Medulla oblongata (tissue), 1 donor: ENCODE results near the gene GLIS2.

Experiments
- DNase-seq: peaks from one replicate; pipeline ENCODE4 v3.0.0-alpha.2; 2015; ENCODE audit errors: extremely low spot score

The GLIS2 gene

DNA sequence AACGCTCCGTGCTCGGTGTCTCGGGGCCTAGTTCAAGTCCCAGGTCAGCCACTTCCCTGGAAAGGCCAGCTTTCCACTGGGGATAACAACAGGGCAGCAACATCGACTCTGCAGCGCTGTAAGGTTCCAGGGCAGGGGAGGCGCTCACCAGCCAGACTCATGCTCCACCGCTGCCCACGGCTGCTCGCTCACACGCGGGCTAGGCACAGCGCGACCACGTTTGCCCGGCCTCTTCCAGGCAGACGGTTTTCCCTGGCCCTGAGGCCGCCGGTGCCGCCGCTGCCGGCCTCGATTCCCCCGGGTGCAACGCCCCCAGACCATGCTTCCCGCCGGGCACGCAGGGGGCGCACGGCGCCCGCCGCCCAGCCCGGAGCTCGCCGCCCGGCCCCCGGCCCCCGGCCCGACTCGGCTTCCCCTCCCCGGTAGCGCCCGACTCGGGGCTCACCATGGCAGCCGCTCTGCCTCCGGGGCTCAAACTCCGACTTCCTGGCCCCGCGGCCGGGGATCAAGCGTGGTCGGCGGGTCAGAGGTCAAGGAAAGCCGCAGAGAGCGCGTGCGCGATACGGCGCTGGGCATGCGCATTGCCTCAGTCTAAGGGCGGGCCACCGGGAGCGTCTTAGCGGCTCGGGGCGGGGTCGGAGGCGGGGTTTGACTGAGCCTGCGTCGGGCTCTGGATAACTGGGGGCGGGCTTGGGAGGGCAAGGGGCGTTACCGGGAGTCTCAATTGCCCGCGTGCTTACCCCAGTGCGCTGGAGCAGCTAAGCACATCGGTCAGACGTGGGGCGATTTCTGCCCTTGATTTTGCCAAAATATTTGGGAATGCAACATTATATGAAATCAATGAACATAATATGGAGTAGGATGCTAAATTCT lies 35.2 kb downstream of the GLIS2 start, which contains the start of gene PAM16:
Gene PAM16, minus strand, starts transcription at position 535 of the 873 bp plus-strand sequence. Its CDS starts 87 bp downstream, at position 448.
- peak; percentile 94 for DNase-seq

DNA sequence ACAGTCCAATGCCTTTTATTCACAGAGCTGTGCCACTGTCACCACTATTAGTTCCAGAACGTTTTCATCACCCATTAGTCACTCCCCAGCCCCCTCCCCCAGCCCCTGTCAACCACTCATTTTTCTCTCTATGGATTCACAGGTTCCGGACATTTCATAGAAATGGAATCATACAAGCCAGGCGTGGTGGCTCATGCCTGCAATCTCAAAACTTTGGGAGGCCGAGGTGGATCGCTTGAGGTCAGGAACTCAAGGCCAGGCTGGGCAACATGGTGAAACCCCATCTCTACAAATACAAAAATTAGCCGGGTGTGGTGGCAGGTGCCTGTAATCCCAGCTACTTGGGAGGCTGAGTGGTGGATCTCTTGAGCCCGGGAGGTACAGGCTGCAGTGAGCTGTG lies 36.0 kb downstream of the GLIS2 start:
- no peak for DNase-seq

DNA sequence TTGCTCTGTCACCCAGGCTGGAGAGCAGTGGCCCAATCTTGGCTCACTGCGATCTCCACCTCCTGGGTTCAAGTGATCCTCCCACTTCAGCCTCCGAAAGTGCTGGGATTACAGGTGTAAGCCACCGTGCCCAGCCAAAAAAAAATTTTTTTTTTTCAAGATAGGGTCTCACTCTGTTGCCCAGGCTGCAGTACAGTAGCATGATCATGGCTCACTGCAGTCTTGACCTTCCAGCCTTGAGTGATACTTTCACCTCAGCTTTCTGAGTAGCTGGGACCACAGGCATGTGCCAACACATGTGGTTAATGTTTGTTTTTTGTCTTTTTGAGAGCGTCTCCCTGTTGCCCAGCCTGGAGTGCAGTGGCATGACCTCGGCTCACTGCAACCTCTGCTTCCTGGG lies 37.0 kb downstream of the GLIS2 start:
- no peak for DNase-seq

DNA sequence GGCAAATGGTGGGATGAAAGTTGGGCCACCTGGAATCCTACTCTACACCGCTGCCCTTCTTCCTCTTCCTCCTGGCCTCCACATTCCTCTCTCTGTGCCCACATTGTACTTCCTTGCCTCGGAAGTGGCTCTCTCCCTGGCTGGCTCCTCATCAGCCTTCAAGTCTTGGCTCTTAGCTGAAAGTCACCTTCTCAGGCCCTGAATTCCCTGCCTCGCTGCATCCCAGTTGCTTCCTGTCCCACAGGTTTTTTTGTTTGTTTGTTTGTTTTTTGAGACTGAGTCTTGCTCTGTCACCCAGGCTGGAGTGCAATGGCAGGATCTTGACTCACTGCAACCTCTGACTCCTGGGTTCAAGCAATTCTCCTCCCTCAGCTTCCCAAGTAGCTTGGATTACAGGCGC lies 37.8 kb downstream of the GLIS2 start:
- no peak for DNase-seq

GRCh38 chr16:4354512-4355409 lies 38.9 kb downstream of the GLIS2 start:
- DNase-seq: no peak

- DNase-seq: no peak
Measured at GRCh38 chr16:4356820-4357219, 41.0 kb downstream of the GLIS2 start.

GRCh38 chr16:4358236-4358635 lies 42.4 kb downstream of the GLIS2 start:
- DNase-seq: no peak

DNA sequence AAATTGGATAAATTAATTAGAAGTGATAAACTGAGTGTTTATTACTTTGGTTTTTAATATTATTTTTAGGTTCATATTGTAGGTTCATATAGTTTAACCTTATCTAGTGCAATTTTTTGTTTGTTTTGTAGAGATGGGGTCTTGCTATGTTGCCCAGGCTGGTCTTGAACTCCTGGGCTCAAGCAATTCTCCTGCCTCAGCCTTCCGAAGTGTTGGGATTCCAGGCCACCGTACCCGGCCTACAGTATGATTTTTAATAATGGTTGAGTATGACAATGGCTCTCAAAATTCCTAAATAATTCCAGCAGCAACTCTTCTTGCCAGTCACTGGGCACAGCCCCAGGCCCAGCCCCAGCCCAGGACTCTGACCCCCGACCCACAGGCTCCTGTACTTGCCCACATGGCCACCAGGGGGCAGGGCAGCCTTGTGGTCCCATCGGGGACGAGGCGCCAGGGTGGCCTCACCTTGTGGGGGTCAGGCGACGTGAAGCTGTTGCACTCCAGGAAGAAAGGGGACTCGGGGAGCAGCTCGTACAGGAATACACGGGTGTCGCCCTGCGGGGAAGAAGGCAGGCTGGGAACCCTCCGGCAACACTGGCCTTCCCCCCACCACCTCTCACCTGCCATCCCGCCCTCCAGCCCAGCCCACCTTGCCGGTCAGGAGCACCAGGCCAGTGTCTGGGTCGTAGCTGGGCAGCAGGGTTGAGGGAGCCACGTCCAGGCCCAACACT lies 43.1 kb downstream of the GLIS2 start:
- peak; percentile 54 for DNase-seq

- no peak for DNase-seq
Measured at GRCh38 chr16:4359914-4360313, 44.0 kb downstream of the GLIS2 start.

DNA sequence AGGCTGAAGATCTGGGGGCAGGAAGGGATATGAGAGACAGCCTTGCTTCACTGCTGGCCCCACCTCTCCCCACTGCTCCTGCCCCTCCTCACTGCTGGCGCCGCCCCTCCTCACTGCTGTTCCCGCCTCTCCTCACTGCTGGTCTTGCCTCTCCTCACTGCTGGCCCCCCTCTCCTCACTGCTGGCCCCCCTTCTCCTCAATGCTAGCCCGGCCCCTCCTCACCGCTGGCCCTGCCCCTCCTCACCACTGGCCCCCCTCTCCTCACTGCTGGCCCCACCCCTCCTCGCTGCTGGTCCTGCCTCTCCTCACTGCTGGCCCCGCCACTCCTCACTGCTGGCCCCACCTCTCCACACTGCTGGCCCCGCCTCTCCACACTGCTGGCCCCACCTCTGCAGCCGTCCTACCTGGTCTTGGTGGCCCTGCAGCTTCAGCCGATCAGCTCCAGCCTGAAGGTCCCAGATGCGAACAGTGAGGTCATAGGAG lies 44.7 kb downstream of the GLIS2 start:
- DNase-seq: no peak

DNA sequence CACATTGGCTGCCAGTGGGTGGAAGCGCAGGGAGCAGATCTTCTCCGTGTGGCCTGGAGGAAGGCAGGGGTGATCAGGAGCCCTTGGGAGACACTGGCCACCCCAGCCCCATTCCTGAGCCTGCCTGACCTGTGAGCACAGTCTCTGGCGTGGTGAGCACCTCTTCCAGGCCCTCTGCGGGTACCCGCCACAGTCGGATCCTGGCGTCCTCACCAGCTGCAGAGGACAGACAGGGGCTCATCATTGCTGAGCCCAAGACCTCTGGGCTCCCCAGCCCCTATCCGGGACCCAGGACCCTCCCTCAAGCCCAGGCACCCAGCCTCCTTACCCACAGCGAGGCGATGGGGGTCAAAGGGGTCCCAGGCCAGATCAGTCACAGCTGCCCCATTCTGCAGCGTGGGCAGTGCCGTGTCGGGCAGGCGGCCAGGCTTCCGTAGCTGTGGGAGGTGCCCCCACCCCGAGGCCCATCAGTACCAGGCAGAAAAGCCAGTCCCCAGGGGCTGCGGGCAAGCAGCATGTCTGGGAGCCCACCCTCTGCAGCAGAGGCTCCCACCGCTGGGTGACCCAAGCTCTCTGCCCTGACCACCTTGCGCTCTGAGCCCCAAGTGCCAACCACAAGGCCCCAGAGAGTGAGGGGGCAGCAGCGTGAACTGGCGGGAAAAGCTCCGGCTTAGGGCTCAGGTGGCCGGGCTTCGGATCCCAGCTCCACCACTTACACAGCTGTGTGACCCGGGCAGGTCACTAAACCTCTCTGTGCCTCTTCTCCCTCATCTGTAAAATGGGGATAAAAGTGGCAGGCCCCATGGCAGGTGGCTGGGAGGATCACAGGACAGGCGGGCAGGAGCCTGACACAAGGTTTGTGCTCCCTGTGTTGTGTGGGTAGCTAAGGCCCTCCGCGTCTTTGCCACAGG lies 45.4 kb downstream of the GLIS2 start:
- no peak for DNase-seq

- DNase-seq: no peak
Measured at GRCh38 chr16:4361944-4362311, 46.1 kb downstream of the GLIS2 start.

GRCh38 chr16:4362476-4363135 lies 46.7 kb downstream of the GLIS2 start:
- no peak for DNase-seq

DNA sequence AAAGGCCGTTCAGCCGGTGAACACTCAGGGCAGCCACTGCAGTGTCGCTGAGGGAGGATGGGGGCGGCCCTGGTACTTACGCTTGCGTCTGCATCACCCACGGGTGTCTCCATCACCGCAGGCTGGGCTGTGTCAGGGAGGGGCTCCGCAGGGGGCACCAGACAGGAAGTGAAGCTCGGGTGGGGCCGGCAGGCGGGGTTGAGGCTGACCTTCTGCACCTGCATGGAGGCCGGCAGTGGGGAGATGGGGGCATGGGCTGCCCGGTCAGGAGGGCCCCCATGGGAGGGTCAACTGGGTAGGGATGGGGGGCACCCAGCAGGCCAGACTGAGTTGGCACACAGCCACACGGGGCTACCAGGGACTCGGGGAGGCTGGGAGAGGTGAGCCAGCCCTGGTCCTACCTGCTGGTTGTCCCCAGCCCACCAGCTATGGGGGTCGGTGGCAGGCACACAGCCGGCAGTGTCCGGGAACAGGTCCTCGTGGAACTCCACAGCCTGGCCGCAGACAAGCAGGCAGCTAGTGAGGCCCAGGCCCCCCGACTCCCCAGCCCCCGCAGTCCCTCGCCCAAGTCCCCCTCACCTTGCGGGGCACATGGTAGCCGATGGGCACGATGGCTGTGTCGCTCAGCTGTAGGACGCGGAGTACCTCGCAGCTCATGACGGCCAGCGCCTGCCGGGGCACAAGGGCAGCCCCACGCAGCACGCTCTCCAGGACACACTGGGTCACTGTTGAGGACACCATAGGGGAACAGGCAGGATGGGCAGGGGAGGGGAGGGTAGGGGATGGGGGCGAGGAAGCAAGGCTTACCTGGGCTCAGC lies 48.5 kb downstream of the GLIS2 start:
- DNase-seq: no peak

DNA sequence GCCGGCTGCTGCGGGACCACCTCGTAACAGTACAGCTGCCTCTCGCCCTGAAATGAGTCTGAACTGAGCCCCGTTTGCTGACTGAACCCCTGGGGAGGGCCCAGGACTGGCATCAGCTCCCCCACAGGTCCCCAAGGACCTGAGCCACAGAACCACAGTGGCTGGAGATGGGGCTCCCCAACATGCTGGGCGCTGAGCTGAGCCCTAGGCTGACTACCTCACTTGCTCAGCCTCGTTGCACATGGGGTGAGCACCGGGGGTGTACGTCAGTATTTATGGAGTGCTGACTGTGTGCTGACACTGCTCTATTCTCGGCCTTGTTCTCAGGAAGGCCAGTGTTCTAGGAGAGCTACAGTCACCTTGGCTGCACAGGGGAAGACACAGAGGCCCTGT lies 49.1 kb downstream of the GLIS2 start:
- no peak for DNase-seq

- DNase-seq: no peak
Measured at GRCh38 chr16:4365615-4366014, 49.7 kb downstream of the GLIS2 start.

DNA sequence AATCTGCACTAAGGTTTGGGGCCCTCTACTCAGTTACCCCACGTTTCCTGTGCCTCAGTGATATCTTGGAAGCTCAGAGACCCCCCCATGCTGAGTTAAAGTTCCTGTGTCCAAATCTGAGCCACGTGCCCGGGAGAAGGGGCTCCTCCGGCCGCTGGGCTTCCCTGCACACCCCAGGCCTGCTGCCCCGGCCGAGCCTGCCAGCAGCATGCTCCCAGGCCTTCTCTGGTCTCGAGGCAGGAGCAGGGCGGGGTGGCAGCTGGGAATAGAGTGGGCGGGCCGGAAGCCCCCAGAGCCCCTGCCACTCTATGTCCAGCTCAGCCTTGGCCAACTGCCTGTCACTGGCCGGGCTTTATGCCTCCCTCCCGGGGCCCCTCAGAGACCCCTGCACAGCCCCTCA lies 50.1 kb downstream of the GLIS2 start:
- no peak for DNase-seq

GRCh38 chr16:4367393-4367856 lies 51.6 kb downstream of the GLIS2 start:
- DNase-seq: no peak

- no peak for DNase-seq
Measured at GRCh38 chr16:4369007-4369733, 53.3 kb downstream of the GLIS2 start.
